Ishikawa (cell line): Measurements from ENCODE around the gene ZBTB45.

Source experiments
- CEBPB ChIP-seq: IDR thresholded peaks from 2 replicates; pipeline ENCODE4 v1.6.1; 2012
- CREB1 ChIP-seq: IDR thresholded peaks from 2 replicates; pipeline ENCODE4 v1.6.1; 2012; ENCODE audit warnings: low read depth
- EGR1 ChIP-seq: IDR thresholded peaks from 2 replicates; pipeline ENCODE4 v1.6.1; 2012
- EP300 ChIP-seq: IDR thresholded peaks from 2 replicates; pipeline ENCODE4 v1.6.1; 2012; ENCODE audit warnings: borderline replicate concordance
- FOXM1 ChIP-seq: IDR thresholded peaks from 2 replicates; pipeline ENCODE4 v1.6.1; 2012; ENCODE audit warnings: low read depth, borderline replicate concordance
- NFIC ChIP-seq: IDR thresholded peaks from 2 replicates; pipeline ENCODE4 v1.6.1; 2012
- RAD21 ChIP-seq: IDR thresholded peaks from 2 replicates; pipeline ENCODE4 v1.6.1; 2012; ENCODE audit warnings: low read depth
- TAF1 ChIP-seq: IDR thresholded peaks from 2 replicates; pipeline ENCODE4 v1.6.1; 2012; ENCODE audit warnings: low read depth, mild to moderate bottlenecking
- TCF12 ChIP-seq: IDR thresholded peaks from 2 replicates; pipeline ENCODE4 v1.6.1; 2012; ENCODE audit warnings: low read depth
- TEAD4 ChIP-seq: IDR thresholded peaks from 2 replicates; pipeline ENCODE4 v1.6.1; 2012
- YY1 ChIP-seq: IDR thresholded peaks from 2 replicates; pipeline ENCODE4 v1.6.1; 2012; ENCODE audit warnings: low read depth
- ZBTB7A ChIP-seq: IDR thresholded peaks from 2 replicates; pipeline ENCODE4 v1.6.1; 2012; ENCODE audit warnings: low read depth
- TF ChIP-seq, protein P1 (sequence below): IDR thresholded peaks from 2 replicates; pipeline ENCODE4 v1.6.1; 2012
- TF ChIP-seq, protein P2 (sequence below): IDR thresholded peaks from 2 replicates; pipeline ENCODE4 v1.6.1; 2012; ENCODE audit warnings: low read depth, mild to moderate bottlenecking
- TF ChIP-seq, protein P3 (sequence below): IDR thresholded peaks from 2 replicates; pipeline ENCODE4 v1.6.1; 2012

The ZBTB45 gene

DNA sequence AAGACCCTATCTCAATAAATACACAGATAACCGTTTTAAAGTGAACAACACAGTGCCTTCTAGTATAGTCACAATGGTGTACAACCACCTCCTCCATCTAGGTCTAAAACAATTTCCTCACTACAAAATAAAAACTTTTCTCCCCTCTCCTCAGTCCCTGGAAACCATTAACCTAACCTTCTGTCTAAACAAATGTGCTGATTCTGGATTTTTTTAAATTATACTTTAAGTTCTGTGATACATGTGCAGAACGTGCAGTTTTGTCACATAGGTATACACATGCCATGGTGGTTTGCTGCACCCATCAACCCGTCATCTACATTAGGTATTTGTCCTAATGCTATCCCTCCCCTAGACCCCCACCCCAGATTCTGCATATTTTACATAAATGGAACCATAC is 9.8 kb upstream of the ZBTB45 start:
- TF ChIP-seq NFIC (no peak), FOXM1 (no peak)
- TF ChIP-seq, protein P1, sequence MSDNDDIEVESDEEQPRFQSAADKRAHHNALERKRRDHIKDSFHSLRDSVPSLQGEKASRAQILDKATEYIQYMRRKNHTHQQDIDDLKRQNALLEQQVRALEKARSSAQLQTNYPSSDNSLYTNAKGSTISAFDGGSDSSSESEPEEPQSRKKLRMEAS, result no peak
- TF ChIP-seq, protein P2, sequence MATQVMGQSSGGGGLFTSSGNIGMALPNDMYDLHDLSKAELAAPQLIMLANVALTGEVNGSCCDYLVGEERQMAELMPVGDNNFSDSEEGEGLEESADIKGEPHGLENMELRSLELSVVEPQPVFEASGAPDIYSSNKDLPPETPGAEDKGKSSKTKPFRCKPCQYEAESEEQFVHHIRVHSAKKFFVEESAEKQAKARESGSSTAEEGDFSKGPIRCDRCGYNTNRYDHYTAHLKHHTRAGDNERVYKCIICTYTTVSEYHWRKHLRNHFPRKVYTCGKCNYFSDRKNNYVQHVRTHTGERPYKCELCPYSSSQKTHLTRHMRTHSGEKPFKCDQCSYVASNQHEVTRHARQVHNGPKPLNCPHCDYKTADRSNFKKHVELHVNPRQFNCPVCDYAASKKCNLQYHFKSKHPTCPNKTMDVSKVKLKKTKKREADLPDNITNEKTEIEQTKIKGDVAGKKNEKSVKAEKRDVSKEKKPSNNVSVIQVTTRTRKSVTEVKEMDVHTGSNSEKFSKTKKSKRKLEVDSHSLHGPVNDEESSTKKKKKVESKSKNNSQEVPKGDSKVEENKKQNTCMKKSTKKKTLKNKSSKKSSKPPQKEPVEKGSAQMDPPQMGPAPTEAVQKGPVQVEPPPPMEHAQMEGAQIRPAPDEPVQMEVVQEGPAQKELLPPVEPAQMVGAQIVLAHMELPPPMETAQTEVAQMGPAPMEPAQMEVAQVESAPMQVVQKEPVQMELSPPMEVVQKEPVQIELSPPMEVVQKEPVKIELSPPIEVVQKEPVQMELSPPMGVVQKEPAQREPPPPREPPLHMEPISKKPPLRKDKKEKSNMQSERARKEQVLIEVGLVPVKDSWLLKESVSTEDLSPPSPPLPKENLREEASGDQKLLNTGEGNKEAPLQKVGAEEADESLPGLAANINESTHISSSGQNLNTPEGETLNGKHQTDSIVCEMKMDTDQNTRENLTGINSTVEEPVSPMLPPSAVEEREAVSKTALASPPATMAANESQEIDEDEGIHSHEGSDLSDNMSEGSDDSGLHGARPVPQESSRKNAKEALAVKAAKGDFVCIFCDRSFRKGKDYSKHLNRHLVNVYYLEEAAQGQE, result no peak

DNA sequence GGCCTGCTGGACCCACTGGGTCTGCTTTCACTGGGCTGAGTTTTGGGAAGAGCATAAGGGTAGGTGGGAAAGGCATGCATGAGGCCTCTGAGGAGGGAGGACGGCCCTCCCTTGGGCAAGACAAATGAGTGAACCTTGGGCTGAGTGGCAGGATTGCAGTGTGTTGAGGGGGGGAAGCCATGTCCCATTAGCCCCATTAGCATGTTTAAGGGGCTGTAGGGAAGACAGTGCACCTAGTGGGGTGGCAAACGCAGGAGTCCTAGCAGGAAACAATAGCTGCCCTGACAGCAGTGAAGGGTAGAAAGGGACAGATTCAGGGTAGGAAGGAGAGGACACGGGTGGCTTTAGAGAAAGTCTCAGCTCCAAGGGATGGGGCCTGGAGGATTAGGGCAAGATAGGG is 3.1 kb upstream of the ZBTB45 start:
- TF ChIP-seq TAF1 (no peak), TCF12 (no peak)
- TF ChIP-seq, protein P1, result no peak

DNA sequence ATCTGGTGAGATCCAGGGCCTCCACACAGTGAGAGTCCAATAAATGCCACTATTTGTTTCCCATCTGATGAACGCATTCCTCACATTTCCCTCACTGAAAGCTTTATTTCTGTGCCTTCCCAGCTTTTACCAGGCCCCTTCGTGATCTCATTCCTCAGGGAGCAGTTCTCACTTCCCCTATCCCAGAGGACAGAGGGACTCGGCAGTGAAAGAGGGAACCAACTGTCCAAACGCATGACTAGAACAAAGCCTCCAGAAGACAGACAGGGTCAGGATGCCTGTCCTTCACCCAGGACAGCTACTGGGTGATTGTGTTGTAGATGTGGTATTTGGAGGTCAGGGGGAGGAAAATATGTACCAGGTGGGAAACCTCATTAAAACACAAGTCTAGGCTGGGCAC is 2.0 kb upstream of the ZBTB45 start:
- TF ChIP-seq CEBPB, result no peak
- no peak for TF ChIP-seq TAF1
- TF ChIP-seq YY1, result no peak
- TF ChIP-seq TCF12, result no peak
- TF ChIP-seq, protein P1, result no peak
- no peak for TF ChIP-seq TEAD4
- no peak for TF ChIP-seq RAD21

DNA sequence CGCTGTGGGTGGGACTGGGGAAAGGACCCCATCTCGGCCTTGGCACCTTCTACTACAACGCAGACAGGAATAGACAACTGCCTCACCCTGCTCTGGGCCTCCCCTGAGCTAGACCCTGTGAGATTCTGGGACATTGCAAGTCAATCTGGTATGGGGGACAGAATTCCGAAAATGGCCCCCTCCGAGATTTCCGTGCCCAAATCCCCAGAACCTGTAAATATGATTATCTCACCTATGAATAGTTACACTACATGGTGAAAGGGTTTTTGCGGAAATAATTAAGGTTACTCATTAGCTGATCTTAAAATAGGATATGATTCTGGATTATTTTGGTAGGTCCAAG is 618 bp upstream of the ZBTB45 start:
- no peak for TF ChIP-seq YY1

DNA sequence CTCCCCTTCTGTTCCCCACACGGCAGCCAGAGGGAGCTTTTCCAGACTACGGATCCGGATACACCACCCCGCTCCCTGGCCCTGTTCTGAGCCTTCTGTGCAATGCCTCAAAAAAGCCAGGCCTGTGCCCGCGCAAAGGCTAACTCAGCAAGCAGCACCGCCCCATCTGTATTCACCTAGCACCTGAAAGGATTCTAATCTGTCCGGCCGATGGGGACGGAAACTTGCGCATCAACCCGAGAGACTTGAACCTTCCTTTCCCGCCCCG is 589 bp downstream of the ZBTB45 start:
- TF ChIP-seq EGR1, result no peak
- TF ChIP-seq, protein P3, sequence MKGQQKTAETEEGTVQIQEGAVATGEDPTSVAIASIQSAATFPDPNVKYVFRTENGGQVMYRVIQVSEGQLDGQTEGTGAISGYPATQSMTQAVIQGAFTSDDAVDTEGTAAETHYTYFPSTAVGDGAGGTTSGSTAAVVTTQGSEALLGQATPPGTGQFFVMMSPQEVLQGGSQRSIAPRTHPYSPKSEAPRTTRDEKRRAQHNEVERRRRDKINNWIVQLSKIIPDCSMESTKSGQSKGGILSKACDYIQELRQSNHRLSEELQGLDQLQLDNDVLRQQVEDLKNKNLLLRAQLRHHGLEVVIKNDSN, result no peak
- no peak for TF ChIP-seq TEAD4
- TF ChIP-seq RAD21, result no peak

DNA sequence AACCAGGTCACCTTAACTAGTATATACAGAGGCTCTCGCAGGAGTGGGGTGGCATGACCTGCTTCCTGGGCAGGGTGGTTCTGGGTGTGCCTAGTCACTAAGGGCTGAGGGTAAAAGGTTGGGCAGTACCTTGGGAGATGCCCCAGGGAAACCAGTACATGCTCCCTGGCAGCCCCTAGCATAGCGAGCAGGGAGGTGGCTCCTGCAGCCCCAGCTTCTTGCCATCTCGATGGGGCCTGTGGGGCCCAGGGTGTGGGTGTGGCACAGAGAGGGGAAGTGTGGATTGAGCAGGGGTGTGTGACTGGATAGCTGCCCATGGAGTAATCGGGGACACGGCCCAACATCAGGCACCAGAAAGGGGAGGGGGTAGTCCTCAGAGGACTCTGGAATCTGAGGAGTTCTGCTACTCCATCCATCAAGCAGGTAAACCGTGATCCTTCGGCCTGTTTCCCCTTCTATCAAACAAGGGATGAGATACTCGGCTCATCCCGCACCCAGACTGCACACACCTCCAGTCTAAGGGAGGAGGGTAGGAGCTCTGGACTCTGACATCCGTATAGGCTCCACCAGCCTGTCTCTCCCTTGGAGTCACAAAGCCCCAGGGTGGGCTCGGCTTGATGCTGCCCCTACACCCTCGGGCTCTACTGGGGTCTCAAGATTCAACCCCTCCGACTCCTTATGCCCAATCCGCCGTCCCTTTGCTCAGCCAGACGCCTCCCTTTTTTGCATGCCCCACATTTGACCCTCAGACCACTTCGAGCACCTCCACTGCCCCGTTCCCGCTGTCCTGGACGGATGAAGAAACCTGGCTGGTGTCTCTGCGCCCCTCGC is 1.1 kb downstream of the ZBTB45 start:
- TF ChIP-seq, protein P3, result no peak
- TF ChIP-seq ZBTB7A (peak; percentile 59; the same call in 1 of the 2 replicates), EP300 (no peak)

DNA sequence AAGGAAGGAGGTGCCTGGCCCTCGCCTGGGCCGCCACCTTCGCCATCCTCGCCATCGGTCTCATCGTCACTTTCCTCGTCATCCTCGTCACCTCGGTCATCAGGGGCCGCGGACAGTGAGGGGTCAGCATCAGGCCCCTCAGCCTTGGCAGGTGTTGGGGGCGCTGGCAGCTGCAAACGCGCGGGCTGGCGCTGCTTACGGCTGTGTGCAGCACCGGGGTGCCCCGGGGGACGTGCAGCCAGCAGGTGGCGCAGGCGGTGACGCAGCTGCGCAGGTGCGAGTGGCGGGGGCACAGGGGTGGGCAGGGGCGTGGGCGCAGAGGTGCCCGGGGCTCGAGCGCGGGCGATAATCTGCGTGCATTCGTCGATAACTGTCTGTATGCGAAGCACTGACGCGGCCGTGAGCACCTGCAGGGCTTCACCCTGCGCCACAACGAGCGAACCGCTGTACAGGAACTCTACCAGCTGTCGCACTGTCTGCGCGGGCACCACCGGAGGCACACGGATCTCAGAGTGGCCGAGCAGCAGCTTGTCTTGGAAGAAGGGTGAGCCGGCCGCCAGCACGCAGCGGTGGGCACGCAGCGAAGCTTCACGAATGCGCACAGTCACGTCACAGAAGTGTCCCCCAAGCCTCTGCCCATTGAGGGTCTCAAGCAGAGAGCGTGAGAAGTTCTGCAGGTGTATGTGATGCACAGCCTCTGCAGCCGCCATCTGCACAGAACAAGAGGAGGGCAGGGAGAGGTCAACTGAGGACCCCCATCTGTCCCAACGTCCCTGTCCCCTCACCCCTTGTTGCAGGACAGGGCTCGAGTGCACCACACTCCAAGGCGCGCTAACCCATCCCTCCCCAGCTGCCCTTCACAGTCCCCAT is 2.4 kb downstream of the ZBTB45 start:
- TF ChIP-seq TAF1, result no peak
- no peak for TF ChIP-seq CEBPB
- TF ChIP-seq NFIC, result no peak
- no peak for TF ChIP-seq CREB1
- TF ChIP-seq, protein P3, result no peak

DNA sequence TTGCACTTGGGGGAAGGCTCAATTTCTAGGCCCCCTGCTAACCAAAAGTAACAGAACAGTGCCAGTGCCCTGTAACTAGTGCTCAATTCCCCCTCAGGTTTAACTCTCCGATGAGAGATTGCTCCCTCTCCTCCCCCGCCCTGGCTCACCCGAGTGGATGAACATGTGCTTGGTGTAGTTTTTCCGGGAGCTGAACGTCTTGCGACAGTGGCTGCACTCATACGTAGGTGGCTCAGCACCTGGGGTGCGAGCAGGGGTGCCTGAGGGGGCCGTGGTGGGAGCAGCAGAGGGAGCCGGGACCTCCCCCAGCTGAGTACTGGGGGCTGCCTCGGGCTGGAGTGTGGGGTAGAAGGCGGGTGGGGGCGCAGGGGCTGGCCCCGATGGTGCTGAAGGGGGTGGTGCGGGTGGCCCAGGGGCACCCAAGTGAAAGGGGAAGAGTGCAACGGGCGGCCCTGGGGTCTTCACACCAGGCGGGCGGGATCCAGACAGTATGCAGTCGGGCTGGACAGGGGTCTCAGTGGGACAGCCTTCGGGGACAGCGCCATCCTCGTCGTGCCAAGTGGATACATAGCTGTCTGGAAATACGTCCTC is 3.3 kb downstream of the ZBTB45 start:
- TF ChIP-seq TEAD4 (no peak), TCF12 (no peak)
